GM19395 (cell line): Measurements from ENCODE around the gene NOSTRIN.
"Not testable (repeated sequence)": the region's sequence is repeated elsewhere in the genome, so short reads cannot be mapped to it uniquely, and the experiment has no call there.

Experiments used
- ATAC-seq: cut with Tn5 transposase; IDR thresholded peaks from one replicate; pipeline ENCODE4 v1.9.1; 2021; ENCODE audit warnings: mild to moderate bottlenecking, moderate library complexity; ENCODE audit not compliant: unreplicated experiment

NOSTRIN gene, protein sequence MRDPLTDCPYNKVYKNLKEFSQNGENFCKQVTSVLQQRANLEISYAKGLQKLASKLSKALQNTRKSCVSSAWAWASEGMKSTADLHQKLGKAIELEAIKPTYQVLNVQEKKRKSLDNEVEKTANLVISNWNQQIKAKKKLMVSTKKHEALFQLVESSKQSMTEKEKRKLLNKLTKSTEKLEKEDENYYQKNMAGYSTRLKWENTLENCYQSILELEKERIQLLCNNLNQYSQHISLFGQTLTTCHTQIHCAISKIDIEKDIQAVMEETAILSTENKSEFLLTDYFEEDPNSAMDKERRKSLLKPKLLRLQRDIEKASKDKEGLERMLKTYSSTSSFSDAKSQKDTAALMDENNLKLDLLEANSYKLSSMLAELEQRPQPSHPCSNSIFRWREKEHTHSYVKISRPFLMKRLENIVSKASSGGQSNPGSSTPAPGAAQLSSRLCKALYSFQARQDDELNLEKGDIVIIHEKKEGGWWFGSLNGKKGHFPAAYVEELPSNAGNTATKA

DNA sequence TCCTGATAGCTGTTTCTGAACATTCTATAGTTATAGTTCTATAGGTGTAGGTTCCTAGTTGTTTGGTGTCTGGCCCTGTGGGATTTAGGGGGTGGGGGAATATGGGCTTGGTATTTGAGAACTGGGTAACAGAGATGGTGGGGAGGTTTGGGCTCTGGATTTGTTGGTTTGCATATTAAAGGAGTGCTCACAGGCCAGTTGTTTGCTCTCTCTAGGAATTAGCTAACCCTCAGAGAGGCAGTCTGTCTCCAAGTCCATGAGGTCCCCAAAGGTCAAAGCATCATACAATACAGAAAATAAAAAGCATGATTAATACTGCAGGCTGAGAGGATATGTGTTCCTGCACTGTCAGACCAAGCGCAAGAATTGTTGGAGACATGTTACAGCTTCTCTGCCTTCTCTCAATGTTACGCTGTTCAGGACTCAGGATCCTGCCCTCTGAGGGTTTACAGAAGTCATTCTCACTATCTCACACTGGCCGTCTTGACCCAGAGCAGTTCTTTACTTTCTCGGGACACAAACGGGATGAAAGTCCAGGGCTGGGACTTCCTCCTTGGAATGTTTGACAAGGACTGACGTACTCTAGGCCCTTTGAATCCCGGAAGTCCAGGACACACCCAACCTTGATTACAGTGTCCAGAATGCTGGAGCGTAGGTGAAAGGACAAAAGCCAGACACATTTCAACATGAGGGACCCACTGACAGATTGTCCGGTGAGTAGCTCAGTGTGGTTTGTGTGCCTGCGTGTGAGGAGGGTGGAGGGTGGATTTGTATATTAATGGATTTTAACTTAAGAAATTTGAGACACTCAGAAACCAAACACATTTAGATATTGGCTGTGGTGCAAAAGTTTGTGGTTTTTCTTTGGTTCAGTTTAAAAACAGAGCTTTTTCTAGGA is at the start of gene NOSTRIN:
NOSTRIN (plus strand) TSS at position 677 of the 898 bp plus-strand sequence; CDS start at position 687, 10 bp downstream.
- no peak for ATAC-seq

DNA sequence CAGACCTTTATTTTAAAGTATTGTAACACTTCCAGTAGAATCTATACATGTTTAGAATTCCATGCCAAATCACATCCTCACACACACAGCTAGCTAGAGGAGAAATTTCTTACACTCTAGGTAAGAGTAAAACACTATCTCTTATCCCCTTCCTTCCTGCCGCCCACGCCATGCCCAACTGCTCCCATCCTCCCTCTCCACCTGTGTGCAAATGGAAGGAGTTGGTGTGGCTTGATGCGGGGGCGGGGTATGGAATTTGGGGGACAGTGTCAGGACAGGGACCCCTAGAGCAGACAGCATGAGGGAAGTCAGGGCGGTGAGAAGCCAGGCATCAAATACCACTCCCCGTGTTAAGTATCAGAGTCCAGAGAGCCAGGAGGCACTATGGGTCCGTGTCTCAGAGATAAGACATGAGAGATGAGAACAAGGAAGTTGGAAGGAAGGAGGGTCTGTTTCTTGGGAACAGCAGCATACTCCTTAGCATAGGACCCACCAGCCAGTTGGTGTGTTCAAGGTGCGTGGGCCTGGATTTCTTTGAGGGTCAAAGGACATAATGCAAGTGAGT is 48.6 kb upstream of the NOSTRIN start:
- no peak for ATAC-seq

DNA sequence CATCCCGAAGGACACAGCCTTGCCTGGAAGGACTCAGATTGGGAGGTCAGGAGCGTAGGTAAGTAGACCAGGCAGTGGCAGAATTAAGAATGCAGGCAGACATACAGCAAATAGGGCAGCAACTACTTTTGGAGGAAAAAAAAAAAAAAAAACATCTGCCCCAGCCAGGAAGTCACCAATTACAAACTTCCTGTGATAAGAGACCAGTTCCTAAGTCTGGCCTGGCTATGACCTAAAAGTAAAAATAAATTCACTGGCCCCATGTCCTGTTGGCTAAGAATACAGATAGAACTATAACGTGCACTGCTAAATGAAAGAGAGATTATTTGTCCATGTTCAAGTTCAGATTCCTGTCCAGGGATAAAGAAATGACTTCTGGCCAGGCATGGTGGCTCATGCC is 45.2 kb upstream of the NOSTRIN start:
- ATAC-seq, result no peak

DNA sequence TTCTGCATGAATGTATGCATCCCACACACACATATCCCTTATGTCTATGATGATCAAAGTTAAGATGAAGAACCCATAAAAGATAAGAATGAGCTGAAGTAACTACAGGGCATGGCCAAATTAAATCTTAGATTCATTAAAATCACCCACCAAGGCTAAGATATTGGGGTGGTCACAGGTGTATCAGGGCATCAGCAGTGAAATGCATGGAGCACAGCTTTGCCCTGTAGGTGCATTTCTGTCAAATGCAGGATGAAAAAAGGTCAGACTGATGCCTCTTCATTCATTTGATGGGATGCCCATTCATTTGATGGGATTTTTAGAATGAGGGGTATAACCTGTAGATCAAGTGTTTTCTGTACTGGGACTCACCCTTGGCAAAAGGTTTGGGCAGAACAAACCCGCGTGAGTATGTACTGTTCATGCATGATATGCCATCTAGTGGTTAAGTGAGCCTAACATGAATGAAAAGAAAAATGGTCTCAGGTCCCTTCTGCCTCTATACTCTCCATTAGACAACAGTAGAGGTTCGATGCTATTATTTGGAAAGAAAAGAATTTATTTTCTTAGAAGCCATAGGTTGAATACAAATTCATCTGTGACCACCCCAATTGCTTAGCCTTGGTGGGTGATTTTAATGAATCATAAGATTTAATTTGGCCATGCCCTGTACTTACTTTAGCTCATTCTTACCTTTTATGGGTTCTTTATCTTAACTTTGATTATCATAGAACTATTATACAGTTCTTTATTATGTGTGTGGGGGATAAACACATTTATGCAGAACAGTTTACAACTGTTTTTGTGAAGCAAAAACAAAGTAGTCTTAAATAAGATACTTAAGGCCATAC is 43.2 kb upstream of the NOSTRIN start:
- ATAC-seq, result peak; percentile 86

DNA sequence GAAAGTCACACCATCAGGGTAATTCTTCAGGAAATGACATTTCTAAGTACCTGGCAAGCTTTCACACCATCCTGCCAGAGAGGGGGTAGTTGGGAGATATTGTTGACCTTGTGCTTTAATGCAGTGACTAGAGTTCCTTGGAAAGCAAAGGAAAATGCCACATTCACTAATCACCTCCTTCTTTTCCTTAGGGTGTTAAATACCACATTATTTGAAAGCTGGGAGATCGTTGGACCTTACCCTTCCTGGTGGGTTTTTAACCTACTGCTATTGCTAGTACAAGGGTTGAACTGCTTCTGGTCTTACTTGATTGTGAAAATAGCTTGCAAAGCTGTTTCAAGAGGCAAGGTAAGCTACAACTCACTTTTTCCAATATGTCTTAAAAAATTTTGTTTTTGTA is 37.0 kb upstream of the NOSTRIN start:
- ATAC-seq, result no peak

DNA sequence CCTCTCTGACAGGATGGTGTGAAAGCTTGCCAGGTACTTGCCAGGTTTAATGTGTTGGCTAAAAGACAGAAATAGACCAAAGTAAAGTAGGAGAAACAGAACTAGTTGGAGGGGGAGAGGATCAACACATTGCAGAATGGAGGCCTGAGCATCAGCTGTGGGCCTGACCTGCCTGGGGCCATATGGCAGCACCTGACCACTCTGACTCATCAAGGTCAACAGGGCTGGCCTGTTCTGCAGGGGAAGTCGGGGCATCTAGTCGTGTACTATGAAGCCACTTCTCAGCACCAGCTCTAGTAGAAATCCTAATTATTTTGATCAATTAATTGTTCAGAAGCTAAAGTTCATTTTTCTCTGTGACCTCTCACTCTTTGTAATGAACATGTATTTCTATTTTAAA is 35.8 kb upstream of the NOSTRIN start:
- ATAC-seq, result no peak

DNA sequence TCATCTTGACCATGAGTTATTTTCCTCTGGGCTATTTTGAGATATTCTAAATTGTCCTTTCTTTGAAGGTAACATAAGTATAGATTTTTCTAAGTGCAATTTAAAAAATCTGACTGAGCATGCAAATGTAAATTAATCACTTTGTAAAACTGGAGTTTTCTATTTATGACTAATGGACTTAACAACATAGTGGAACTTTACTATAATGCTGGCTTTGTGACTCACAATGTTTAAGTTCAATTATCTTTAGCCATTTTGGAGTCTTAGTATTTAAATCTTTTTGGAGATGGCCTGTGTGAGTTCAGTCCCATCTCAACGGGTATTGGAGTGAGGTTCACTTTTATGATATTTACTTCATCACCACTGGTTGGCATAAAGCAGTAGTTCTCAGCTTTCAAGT is 35.2 kb upstream of the NOSTRIN start:
- no peak for ATAC-seq

DNA sequence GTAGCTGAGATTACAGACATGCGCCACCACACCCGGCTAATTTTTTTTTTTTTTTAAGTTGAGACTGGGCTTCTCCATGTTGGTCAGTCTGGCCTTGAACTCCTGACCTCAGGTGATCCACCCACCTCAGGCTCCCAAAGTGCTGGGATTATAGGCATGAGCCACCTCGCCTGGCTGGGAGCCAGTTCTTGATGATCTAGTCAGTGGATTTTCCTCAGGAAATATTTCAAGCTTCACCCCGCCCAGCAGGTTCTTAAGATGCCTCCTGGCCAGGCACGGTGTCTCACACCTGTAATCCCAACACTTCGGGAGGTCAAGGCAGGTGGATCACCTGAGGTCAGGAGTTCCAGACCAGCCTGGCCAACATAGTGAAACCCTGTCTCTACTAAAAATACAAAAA is 34.1 kb upstream of the NOSTRIN start:
- ATAC-seq, result not testable (repeated sequence)

DNA sequence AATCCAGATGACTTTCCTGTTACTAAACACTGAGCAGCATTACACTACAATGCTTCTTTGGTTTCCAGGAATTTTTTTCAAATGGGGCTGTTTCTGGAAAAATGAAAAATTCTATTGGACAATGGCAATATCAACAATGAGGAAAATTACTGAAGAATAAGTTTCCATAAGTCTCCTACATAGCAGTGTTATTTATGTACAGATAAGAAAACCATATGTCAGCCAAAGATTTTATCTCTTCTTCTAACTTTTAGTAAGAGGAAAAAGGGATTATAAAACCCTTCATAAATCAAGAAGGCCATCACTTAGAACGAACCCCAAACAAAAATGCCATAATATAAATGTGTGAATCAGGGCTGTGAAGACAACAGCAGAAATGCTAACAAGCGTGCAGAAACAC is 31.6 kb upstream of the NOSTRIN start:
- no peak for ATAC-seq

DNA sequence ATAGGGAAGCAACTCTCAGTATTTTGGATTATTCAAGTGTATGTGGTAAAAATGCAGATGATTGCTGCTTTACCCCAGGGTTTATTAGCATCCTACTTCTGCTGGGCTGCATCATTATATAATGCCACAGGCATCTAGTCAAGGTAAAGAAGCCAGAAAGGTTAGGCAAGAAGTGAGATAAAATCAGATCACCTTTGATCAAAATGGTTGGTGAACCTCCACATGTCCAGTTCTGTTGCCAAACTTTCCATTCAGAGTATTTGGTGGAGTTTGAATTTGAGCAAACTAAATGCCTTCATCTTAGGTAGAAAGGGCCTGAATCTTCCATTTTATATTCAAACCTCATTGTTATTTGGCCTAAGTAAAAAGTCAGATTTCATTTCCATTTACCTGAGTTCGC is 29.7 kb upstream of the NOSTRIN start:
- ATAC-seq, result no peak

DNA sequence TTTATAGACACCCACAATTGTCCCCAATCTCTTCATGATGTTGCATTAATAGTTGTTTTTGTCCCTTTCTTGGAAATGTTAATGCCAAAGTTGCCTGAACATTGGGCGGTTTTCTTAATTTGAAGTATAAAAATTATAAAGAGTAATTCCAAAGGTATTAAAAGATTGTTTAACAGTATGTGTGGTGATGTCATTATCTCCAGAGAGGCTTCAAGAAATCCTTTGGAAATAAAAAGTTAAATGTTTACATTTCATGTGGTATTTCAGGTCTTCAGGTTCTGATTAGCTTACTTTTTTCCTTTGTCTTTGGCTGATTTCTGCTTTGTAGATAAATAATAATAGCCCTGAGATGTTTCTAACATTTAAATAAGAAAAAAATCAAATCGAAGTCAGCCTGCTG is 29.3 kb upstream of the NOSTRIN start:
- ATAC-seq, result no peak

DNA sequence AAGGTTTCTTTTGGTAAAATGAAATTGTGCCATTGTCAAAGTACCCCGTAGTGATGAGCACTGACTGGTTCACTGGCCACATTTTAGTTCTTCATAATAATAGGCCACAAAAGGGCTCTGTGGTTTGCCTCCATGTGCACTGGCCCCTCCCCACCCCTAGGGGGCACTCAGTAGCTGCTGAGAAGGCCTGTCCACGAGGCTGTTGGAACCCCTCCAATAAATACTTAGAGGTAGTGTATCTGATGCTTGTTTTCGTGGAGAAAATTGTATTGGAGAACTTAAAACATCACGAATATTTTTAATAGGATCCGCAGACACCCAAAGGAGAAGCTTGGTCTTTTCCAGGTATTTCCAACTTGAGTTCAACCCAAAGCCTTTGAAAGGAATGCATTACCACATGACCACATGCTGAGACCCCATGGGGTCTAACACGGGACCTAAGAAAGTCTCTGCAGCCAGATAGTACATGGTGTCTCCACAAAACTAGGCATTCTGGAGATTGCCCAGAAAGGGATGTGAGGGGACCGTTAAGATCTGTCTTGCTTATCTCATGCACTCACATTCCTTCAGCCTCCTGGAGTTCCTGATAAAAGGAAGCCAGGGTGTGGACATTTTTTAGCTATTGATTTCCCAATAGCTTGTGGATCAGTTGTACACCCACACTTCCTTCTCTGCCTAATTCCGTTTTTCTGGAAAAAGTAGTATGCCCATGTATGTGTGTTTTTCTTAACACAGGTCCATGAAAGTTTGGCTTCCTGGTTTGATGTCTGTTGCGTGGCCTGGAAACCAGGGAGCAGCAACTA is 28.5 kb upstream of the NOSTRIN start:
- peak; percentile 70 for ATAC-seq

DNA sequence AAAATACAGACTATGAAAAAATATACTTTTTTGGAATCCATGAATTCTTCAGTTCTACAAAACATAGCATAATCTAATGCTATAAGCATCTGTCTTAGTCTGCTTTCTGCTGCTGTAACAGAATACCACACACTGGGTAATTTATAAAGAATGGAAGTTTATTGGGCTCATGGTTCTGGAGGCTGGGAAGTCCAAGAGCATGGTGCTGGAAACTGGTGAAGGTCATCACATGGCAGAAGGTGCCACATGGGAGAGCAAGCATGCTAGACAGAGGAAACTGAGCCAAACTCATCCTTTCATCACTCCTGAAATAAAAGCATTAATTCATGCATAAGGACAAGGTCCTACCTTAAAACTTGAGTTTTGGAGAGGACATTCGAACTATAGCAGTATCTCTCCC is 26.6 kb upstream of the NOSTRIN start:
- ATAC-seq, result no peak

DNA sequence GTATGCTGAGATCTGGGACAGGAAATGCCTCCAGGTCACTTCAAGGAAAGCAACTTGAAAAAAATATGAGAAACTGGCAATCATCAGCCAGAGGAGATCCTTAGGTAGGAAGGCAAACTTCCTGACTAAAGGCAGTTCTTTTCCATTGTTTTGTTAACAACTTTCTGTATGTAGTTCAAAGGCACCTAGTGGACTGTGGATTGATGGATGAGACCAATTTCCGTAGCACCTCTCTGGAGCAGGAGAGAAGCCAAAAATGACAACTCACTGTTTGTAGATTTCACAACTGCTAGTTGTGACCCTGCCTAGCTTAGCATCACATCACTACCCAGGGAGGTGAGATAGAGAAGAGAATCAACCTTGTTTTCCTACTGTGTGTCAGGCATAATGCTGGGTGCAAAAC is 21.8 kb upstream of the NOSTRIN start:
- no peak for ATAC-seq

DNA sequence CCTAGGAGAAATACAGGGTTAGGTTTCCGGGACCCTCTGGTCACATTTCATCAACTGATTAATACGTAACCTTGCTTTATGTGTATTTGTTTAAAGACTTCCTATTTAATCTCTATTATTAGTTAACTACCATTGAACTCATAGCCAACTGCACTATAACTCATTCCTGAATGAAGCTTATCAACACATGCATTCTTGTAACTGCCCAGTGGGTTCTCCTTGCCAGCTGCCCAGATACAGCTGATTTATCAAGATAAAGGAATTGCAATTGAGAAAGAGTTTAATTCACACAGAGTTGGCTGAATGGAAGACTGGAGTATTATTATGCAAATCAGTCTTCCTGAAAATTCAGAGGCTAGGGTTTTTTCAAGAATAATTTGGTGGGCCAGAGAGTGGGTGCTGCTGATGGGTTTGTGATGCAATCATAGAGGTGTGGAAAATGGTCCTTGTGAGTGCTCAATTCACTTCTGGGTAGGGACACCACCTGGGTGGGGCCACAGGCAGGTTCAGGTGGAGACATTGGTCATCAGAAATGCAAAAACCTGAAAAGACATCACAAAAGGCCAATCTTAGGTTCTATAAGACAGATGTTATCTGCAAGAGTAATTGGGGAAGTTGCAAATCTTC is 21.1 kb upstream of the NOSTRIN start:
- ATAC-seq, result no peak

DNA sequence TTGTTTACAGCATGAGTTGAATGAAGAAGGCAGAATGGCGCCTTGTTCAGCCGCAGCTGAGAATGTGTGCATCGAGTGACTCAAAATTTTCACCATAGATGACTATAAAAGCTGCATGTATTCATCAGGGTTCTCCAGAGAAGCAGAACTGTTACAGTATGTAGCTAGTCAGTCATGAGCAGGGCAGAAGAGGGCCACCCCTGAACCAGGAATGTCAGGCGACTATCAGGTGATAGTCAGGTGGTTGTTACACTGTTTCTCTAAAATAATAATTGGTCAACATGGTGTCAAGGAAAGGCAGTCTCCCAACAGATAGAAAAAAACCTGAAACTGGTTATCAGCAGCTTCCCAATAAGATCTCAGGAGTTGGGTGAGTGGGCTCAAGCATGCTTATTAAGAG is 20.2 kb upstream of the NOSTRIN start:
- no peak for ATAC-seq

DNA sequence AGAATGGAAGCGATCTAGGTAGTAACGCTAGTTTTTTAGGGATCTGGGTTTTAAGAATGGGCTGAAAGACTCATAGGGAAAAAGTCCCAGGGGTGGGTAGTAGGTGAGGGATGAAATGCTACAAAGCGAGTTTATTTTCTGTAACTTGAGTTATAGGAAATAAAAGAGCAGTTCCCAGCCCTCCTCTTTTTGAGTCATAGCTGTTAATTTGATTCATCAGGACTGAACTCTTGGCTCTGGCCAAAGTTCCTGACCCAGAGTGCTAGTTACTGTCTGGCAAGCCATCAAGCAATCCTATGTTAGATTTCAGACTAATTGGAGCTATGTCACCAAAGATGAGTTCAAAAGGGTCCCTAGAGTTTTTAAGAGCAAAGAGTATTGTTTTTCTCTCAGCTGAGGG is 17.4 kb upstream of the NOSTRIN start:
- ATAC-seq, result no peak

DNA sequence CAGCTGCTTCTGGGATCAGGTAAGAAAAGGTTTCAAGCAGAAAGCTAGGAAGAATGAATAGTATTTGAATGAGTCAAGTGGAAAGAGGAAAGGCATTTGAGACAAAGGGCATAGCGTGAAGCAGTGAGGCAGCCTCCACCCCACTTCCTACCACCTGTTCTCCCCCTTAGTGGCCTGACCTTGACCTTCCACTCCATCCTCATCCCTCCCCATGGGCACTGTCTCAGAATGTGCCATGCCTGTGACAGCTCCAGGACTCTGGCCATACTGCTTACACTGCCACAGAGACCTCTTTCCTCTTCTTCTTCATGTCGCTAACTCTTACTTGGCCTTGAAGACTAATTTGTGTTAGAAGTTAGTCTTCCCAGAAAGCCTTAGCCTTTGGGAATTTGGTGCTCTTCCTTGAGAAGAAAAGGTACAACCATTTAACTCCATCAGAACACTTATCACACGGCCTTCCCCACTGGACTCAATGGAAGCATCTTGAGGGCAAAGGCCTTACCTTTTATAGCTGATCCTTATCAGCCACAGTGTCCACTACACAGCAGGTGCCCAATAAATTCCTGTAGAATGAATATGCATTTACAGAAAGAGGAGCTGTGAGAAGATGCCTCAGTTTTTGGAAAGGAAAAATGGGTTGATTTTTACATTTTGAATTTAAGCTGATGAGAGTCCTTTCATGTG is 15.2 kb upstream of the NOSTRIN start:
- no peak for ATAC-seq
